C4-2B (cell line): ENCODE measurements around the gene NFATC3.

ENCODE experiments used
- ZFX ChIP-seq: fragments of 450-650 bp; IDR thresholded peaks from 2 replicates; pipeline ENCODE4 v1.6.1; 2017
- TF ChIP-seq, protein P1 (sequence below): fragments of 450-650 bp; conservative IDR thresholded peaks from 2 replicates; pipeline ENCODE4 v1.5.1; 2017; ENCODE audit warnings: mild to moderate bottlenecking

DNA sequence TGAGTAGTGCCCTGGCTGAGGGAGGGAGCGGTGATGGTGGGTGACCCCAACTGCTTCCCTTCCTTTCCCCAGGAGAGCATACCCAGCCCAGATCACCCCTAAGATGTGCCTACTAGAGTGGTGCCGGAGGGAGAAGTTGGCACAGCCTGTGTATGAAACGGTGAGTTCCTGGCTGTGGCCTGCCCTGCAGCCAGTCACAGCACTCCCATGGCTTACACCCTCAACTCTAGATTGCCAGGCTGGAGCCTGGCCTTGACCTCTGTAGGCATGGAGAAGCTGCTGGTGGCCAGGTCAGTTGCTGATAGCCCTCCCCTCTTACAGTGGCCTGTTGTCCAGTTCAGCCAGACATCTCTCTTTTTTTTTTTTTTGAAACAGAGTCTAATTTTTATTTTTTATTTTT, 8.6 kb upstream of the NFATC3 start:
- TF ChIP-seq, protein P1, sequence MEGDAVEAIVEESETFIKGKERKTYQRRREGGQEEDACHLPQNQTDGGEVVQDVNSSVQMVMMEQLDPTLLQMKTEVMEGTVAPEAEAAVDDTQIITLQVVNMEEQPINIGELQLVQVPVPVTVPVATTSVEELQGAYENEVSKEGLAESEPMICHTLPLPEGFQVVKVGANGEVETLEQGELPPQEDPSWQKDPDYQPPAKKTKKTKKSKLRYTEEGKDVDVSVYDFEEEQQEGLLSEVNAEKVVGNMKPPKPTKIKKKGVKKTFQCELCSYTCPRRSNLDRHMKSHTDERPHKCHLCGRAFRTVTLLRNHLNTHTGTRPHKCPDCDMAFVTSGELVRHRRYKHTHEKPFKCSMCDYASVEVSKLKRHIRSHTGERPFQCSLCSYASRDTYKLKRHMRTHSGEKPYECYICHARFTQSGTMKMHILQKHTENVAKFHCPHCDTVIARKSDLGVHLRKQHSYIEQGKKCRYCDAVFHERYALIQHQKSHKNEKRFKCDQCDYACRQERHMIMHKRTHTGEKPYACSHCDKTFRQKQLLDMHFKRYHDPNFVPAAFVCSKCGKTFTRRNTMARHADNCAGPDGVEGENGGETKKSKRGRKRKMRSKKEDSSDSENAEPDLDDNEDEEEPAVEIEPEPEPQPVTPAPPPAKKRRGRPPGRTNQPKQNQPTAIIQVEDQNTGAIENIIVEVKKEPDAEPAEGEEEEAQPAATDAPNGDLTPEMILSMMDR: no peak
- no peak for TF ChIP-seq ZFX
